Gastrocnemius medialis (tissue), 4 donors: Measurements from ENCODE around the gene TFEB. TPM values are rescaled to one million over a fixed set of nuclear protein-coding genes. Genes with fewer than 3 reads are reported as not detected.

ENCODE experiments used
- ATAC-seq, 2 donors: fragments of 150-250 bp; one replicate each; pipeline ENCODE4 v1.9.1; 2016
- DNase-seq, 2 donors: peaks; one replicate each; pipeline ENCODE4 v3.0.0-alpha.2; 2019
- H3K27ac ChIP-seq, 4 donors: fragments of 200-600 bp; sonication (generic); 1 replicate in 1 of 4; 2 replicates in 3 of 4; pipeline ENCODE4 v1.5.1; 2016 to 2018; ENCODE audit warnings: mild to moderate bottlenecking in 2 of 4, moderate library complexity in 1 of 4
- H3K27me3 ChIP-seq, 3 donors: fragments of 200-600 bp; sonication (generic) in 2 of 3; 1 replicate in 1 of 3; 2 replicates in 2 of 3; pipeline versions ENCODE4 v1.5.1 to v1.6.0; 2016 to 2019; ENCODE audit warnings: mild to moderate bottlenecking in 1 of 3, moderate library complexity in 1 of 3
- H3K36me3 ChIP-seq, 2 donors: fragments of 200-600 bp; sonication (generic) in 1 of 2; one replicate each; pipeline ENCODE4 v1.5.1; 2017 to 2018
- H3K4me1 ChIP-seq, 2 donors: fragments of 200-600 bp; sonication (generic) in 1 of 2; one replicate each; pipeline ENCODE4 v1.5.1; 2016 to 2017; ENCODE audit warnings: mild to moderate bottlenecking in 2 of 2
- H3K4me3 ChIP-seq, 4 donors: fragments of 200-600 bp; sonication (generic) in 3 of 4; 1 replicate in 1 of 4; 2 replicates in 3 of 4; pipeline ENCODE4 v1.5.1; 2016 to 2019; ENCODE audit warnings: mild to moderate bottlenecking in 2 of 4
- H3K9me3 ChIP-seq, 3 donors: fragments of 200-600 bp; sonication (generic) in 2 of 3; 1 replicate in 1 of 3; 2 replicates in 2 of 3; pipeline ENCODE4 v1.5.1; 2016 to 2019
- POLR2A ChIP-seq, 2 donors: fragments of 450-650 bp; IDR thresholded peaks; one replicate each; pipeline ENCODE4 v1.6.1; 2017; ENCODE audit warnings: antibody characterized with exemption in 2 of 2, mild to moderate bottlenecking in 2 of 2, moderate library complexity in 2 of 2
- in situ Hi-C, 4 donors: fragments of 200-750 bp; cut with MboI; loops; one replicate each; pipeline versions ENCODE4 v1.15.0 to v1.8.0; 2017; ENCODE audit warnings: low sequenced_read_pairs in 4 of 4
- intact Hi-C: fragments of 100-400 bp; cut with DNase I; formaldehyde crosslinking; loops from one replicate; pipeline ENCODE4 v1.15.1; 2023; ENCODE audit warnings: low total_unique reads
- total RNA-seq, 4 donors: library from RNA; depleted of rRNA; stranded (reverse); fragments of >200 nt; gene quantifications; one replicate each; pipeline versions ENCODE4 v1.1.0 to v1.2.3, GENCODE V29; 2016
- TF ChIP-seq, protein P1 (sequence below), 5 experiments: fragments of 450-650 bp in 3 of 5; fragments of 200-600 bp in 2 of 5; sonication (generic) in 2 of 5; IDR thresholded peaks in 4 of 5; conservative IDR thresholded peaks in 1 of 5; 1 replicate in 4 of 5; 2 replicates in 1 of 5; pipeline ENCODE4 v1.5.1; 2016 to 2019; ENCODE audit warnings: antibody characterized with exemption in 5 of 5, mild to moderate bottlenecking in 3 of 5, moderate library complexity in 3 of 5

TFEB gene
- total RNA-seq, 4 donors from 2014 or later = 82.8 to 121 (median 93.3) TPM

DNA sequence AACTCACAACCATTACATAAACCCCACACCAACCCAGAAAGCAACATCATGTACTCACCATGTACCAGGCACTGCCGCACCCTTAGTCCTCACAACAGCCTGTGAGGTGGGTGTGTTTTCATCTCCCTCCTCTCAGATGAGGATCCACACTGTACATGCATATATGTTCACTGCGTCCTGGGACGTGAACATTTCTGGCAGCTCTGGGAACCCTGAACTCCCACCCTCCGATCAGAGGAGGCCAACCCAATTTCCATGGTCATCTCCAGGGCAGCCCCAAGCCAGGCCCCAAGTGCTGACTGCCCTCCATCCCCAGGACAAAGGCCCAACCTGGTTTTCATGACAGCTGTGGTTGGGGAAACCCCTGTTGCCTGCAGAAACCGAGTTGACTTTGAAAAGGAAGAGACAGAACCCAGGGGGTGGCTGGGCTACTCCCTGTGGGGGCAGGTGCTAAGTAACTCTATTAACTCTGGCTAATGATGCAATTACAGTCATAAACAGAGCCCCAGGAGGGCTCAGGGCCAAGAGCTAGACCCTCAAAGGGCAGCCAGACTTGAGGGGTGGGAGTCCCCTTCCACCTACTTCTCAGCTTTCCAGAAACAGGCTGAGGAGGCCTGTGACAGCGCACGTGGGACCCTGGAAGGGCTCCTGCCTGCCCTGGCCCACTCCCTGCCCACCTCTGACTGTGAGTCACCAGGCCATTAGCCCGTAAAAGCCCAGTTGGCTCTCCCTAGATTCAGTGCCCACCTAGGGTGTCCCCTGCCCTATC is 2.6 kb downstream of the TFEB start:
- Histone ChIP-seq H3K27me3 (no peaks in the 10 kb centered on the region), H3K36me3 (no peaks in the 10 kb centered on the region), H3K27ac (peak overlapping the region; percentile 97 to 99 (median 98)), H3K4me3 (peak overlapping the region; percentile 76 to 97 (median 90)), H3K4me1 (peaks cover 41% of the 10 kb centered on the region in 2 donors), H3K9me3 (no peaks in the 10 kb centered on the region)
- TF ChIP-seq, protein P1, sequence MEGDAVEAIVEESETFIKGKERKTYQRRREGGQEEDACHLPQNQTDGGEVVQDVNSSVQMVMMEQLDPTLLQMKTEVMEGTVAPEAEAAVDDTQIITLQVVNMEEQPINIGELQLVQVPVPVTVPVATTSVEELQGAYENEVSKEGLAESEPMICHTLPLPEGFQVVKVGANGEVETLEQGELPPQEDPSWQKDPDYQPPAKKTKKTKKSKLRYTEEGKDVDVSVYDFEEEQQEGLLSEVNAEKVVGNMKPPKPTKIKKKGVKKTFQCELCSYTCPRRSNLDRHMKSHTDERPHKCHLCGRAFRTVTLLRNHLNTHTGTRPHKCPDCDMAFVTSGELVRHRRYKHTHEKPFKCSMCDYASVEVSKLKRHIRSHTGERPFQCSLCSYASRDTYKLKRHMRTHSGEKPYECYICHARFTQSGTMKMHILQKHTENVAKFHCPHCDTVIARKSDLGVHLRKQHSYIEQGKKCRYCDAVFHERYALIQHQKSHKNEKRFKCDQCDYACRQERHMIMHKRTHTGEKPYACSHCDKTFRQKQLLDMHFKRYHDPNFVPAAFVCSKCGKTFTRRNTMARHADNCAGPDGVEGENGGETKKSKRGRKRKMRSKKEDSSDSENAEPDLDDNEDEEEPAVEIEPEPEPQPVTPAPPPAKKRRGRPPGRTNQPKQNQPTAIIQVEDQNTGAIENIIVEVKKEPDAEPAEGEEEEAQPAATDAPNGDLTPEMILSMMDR (IDR thresholded peaks at IDR 0.05 in 4 of 5, conservative IDR thresholded peaks at IDR 0.05 in 1 of 5) = no peak
- peak; percentile 34 to 49 for TF ChIP-seq POLR2A (IDR thresholded peaks at IDR 0.05)
- ATAC-seq (peak; percentile 24 to 30), DNase-seq (peak; percentile 84 to 87)
- in situ Hi-C loops (no loop called here), intact Hi-C loops (loop anchor here (1.0 to 10.0 kb wide), 5 partner anchors 26 to 1442 kb away; partner anchors contain the start of genes BICRAL, KLHDC3, MEA1 and NFYA)

DNA sequence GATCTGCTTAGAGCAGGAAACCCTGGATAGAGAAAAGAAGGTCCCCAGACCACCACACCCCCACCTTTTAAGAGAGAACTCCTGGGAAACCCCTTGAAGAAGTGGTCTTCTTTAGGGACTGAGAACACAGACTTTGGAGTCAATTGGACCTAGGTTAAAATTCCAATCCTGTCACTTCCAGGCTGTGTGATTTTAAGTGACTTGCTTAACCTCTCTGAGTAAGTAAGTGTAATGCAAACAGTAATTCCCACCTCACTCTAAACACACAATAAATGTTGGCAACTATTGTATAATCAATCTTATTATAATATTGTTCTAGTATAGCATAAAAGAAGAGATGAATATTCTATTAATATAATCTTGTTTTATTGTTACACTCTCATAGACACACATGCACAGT is 3.3 kb downstream of the TFEB start:
- H3K4me1 ChIP-seq = peaks cover 48% of the 10 kb centered on the region in 2 donors
- no peak for DNase-seq
- H3K27ac ChIP-seq = peak overlapping the region; percentile 97 to 99 (median 98)
- no peak for ATAC-seq
- H3K9me3 ChIP-seq = no peaks in the 10 kb centered on the region
- TF ChIP-seq, protein P1 (IDR thresholded peaks at IDR 0.05 in 4 of 5, conservative IDR thresholded peaks at IDR 0.05 in 1 of 5) = no peak
- no peak for TF ChIP-seq POLR2A (IDR thresholded peaks at IDR 0.05)
- no peaks in the 10 kb centered on the region for H3K36me3 ChIP-seq
- no peaks in the 10 kb centered on the region for H3K27me3 ChIP-seq
- intact Hi-C loops (loop anchor here (5.0 to 10.0 kb wide), 4 partner anchors 660 to 1443 kb away; partner anchors contain the start of genes BICRAL, KLHDC3, MEA1 and NFYA), in situ Hi-C loops (no loop called here)
- H3K4me3 ChIP-seq = peak overlapping the region; percentile 76 to 97 (median 90)

DNA sequence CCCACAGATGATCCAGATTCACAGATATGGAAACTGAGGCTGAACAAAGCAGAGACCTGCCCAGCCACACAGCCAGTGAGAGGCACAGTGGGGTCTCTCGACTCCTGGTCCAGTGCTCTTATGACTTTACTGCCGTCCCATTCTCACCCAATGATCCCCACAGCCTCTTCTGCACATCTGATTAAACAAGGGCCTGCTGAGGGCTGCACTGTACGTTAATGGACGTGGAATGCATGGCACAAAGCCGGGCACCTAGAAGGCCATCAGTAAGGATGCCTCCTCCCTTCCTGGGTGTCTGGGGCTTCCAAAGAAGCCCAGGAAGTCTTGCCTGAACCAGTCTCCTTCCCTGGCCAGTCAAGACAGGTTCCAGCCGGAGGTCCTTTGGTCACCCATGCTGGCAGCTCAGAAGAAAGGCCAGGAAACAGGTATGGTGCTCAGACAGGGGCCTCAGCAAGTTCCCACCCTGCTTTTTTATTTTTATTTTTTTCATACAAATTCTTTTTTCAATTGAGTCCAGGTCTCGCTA is 3.8 kb downstream of the TFEB start:
- Histone ChIP-seq H3K27ac (peak overlapping the region; percentile 97 to 99 (median 98)), H3K4me1 (peaks cover 53% of the 10 kb centered on the region in 2 donors), H3K36me3 (no peaks in the 10 kb centered on the region), H3K9me3 (no peaks in the 10 kb centered on the region), H3K27me3 (no peaks in the 10 kb centered on the region), H3K4me3 (peak overlapping the region; percentile 76 to 97 (median 90))
- intact Hi-C loops (loop anchor here (5.0 to 10.0 kb wide), 4 partner anchors 659 to 1443 kb away; partner anchors contain the start of genes BICRAL, KLHDC3, MEA1 and NFYA), in situ Hi-C loops (no loop called here)
- ATAC-seq (no peak), DNase-seq (peak in 1 of 2 donors; percentile 13)
- TF ChIP-seq POLR2A (IDR thresholded peaks at IDR 0.05) = no peak
- TF ChIP-seq, protein P1 (IDR thresholded peaks at IDR 0.05 in 4 of 5, conservative IDR thresholded peaks at IDR 0.05 in 1 of 5) = no peak

DNA sequence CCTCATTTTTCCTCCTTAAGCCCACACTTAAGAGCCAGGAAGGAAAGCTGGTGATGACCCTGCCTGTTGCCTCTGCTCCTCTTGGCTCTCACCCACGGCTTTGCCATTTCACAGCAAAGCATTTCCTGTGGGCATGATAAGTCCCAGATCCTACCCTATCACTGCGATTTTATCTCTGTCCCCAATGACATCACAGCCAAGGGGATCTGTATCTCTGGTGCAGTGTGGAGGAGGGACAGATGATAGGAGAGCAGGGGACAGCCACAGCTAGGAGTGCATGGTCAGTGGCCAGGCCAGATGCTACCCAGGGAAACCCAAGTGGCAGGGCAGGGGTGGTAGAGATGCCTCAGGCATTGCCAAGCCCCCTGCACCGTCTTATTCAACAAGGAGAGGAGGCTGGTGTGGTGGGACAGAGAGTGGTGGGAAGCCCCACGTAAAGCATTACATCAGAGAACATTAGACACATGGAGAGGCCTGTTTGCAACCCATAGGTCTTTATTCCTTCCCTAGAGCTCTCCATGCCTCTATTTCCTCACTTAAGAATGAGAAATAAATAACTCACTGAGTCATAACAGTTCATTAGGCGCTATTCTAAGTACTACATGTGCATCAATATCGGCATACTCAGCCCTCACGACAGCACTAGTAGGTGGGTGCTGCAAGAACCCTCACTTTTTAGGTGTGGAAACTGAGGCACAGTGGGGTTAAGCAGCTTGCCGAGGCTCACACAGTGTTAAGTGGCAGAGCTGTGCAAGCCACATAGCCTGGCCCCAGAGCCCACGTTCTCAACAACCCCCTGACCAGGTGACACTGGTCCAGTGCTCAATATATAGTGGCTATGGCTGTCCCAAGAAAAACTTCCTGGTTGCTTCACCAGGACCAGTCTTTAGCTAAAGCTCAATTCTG is 4.6 kb downstream of the TFEB start:
- in situ Hi-C loops = no loop called here

More for the DNA sequence above, 4.6 kb downstream of the TFEB start:
- Histone ChIP-seq H3K4me1 (peaks cover 59 to 60% of the 10 kb centered on the region in 2 donors), H3K27me3 (no peaks in the 10 kb centered on the region), H3K9me3 (no peaks in the 10 kb centered on the region), H3K27ac (peak overlapping the region; percentile 97 to 99 (median 98)), H3K4me3 (peak overlapping the region; percentile 76 to 97 (median 90)), H3K36me3 (no peaks in the 10 kb centered on the region)
- intact Hi-C loops = loop anchor here (5.0 to 10.0 kb wide), 4 partner anchors 658 to 1444 kb away; partner anchors contain the start of genes BICRAL, KLHDC3, MEA1 and NFYA
- no peak for ATAC-seq
- peak in 1 of 2 donors; percentile 18 for DNase-seq
- peak; percentile 76 to 83 for TF ChIP-seq POLR2A (IDR thresholded peaks at IDR 0.05)
- TF ChIP-seq, protein P1 (IDR thresholded peaks at IDR 0.05 in 4 of 5, conservative IDR thresholded peaks at IDR 0.05 in 1 of 5) = no peak
